ENCODE data around the gene NINJ2. TPM values are rescaled to one million over a fixed set of nuclear protein-coding genes. Genes with fewer than 3 reads are reported as not detected.

NINJ2 gene
- total RNA-seq, 1 donor from 2014 or later = 0.69 TPM

DNA sequence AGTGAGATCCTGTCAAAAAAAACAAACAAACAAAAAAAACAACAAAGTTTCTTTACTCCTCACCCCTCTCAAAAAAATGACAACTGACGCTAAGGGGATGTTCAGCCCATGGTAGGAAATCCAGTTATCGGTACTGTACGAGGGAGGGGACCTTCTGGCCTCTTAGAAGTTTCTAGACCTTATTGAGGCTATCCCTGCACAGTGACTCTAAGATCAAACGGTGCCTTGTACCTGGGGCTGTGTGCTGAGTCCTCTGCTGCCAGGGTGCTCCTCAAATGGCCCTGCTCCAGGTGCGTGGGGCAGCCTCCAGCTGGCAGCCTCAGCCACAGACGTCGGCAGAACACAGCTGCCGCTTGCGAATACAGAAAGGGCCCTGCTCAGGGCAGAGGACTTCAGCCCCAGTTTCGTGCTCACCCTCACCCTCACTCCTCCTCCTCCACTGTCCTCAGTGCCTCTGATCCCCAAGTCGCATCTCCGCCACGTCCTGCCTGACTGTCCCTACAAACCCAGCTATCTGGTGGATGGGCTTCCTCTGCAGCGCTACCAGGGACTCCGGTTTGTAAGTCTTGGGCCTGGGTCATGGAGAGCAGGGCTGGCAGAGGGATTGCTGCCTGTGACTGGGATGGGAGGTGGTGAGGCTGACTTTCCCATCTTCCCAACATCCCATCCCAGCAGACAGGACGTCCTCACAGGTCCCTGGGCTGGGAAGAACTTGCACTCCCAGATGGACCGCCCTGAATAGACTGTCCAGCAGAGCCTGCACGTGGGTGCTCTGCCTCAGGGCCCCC, 112.6 kb downstream of the NINJ2 start:
- Mint-ChIP-seq H3K9me3 (peaks cover 3% of the 10 kb centered on the region), H3K4me1 (no peaks in the 10 kb centered on the region), H3K4me3 (no peak overlapping the region), H3K27me3 (ENCODE audit: low read depth) (peaks cover 9% of the 10 kb centered on the region), H3K36me3 (no peaks in the 10 kb centered on the region), H3K27ac (no peak overlapping the region)
- DNase-seq (ENCODE audit: low spot score in 2 of 2, unreplicated experiment in 2 of 2) = no peak
- TF ChIP-seq, protein P1, sequence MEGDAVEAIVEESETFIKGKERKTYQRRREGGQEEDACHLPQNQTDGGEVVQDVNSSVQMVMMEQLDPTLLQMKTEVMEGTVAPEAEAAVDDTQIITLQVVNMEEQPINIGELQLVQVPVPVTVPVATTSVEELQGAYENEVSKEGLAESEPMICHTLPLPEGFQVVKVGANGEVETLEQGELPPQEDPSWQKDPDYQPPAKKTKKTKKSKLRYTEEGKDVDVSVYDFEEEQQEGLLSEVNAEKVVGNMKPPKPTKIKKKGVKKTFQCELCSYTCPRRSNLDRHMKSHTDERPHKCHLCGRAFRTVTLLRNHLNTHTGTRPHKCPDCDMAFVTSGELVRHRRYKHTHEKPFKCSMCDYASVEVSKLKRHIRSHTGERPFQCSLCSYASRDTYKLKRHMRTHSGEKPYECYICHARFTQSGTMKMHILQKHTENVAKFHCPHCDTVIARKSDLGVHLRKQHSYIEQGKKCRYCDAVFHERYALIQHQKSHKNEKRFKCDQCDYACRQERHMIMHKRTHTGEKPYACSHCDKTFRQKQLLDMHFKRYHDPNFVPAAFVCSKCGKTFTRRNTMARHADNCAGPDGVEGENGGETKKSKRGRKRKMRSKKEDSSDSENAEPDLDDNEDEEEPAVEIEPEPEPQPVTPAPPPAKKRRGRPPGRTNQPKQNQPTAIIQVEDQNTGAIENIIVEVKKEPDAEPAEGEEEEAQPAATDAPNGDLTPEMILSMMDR (IDR thresholded peaks at IDR 0.05; ENCODE audit: unreplicated experiment) = no peak

DNA sequence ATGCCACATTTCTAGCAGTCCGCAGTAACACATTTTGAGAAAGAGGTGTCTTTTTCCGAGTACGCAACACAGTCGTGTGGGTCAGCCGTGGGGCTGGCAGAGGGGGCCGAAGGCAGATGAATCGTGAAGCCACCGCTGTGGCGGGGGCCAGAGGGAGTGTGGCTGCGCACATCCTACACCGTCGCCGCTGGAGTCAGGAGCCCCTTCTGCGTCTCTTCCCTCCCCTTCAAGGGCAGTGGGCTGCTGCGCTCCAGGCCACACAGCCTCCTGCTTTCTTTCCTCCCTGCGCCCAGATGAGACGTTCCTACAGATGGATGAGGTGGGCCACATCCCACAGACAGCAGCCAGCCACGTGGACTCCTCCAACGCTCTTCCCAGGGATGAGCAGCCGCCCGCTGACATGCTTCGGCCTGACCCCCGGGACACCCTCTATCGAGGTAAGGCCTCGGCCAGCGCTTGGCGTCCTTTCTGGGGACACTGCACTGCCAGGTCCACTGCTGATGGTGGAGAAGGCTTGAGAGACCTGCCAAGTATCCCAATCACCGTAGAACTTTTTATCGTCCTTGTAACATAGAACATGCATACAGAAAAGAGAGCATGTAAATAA, 113.7 kb downstream of the NINJ2 start:
- TF ChIP-seq, protein P1 (IDR thresholded peaks at IDR 0.05; ENCODE audit: unreplicated experiment) = no peak
- Mint-ChIP-seq H3K27me3 (ENCODE audit: low read depth) (peaks cover 18% of the 10 kb centered on the region), H3K36me3 (no peaks in the 10 kb centered on the region), H3K27ac (no peak overlapping the region), H3K4me3 (no peak overlapping the region), H3K9me3 (no peaks in the 10 kb centered on the region), H3K4me1 (no peaks in the 10 kb centered on the region)
- no peak for DNase-seq (ENCODE audit: low spot score in 2 of 2, unreplicated experiment in 2 of 2)

DNA sequence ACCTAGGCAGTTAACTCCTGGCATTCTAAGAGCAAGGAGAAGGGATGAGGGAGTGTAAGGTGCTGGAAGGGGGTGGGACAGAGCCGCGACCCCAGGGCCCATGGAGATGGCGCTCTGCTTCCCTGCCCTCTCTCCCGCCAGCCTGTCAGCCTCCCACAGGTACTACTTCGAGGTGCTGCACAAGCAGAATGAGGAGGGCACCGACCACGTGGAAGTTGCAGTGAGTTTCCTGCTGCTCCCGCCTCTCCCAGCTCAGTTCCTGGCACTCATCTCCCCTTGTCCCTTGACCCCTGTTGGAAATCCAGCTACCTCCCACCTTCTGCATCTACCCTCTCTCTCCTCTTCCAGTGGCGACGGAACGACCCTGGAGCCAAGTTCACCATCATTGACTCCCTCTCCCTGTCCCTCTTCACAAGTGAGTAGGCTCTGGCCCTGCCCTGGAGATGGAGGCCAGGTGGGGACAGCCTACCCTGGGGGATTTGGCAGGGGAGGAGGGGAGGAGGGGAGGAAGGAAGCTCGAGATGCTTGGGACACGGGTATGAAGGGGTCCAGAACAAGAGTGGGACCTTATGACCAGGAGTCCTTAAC, 115.3 kb downstream of the NINJ2 start:
- H3K9me3 Mint-ChIP-seq = no peaks in the 10 kb centered on the region
- TF ChIP-seq, protein P1 (IDR thresholded peaks at IDR 0.05; ENCODE audit: unreplicated experiment) = no peak
- peaks cover under 1% of the 10 kb centered on the region for H3K4me1 Mint-ChIP-seq
- peaks cover 27% of the 10 kb centered on the region for H3K27me3 Mint-ChIP-seq (ENCODE audit: low read depth)
- DNase-seq (ENCODE audit: low spot score in 2 of 2, unreplicated experiment in 2 of 2) = no peak
- no peaks in the 10 kb centered on the region for H3K36me3 Mint-ChIP-seq
- H3K4me3 Mint-ChIP-seq = no peak overlapping the region
- no peak overlapping the region for H3K27ac Mint-ChIP-seq

DNA sequence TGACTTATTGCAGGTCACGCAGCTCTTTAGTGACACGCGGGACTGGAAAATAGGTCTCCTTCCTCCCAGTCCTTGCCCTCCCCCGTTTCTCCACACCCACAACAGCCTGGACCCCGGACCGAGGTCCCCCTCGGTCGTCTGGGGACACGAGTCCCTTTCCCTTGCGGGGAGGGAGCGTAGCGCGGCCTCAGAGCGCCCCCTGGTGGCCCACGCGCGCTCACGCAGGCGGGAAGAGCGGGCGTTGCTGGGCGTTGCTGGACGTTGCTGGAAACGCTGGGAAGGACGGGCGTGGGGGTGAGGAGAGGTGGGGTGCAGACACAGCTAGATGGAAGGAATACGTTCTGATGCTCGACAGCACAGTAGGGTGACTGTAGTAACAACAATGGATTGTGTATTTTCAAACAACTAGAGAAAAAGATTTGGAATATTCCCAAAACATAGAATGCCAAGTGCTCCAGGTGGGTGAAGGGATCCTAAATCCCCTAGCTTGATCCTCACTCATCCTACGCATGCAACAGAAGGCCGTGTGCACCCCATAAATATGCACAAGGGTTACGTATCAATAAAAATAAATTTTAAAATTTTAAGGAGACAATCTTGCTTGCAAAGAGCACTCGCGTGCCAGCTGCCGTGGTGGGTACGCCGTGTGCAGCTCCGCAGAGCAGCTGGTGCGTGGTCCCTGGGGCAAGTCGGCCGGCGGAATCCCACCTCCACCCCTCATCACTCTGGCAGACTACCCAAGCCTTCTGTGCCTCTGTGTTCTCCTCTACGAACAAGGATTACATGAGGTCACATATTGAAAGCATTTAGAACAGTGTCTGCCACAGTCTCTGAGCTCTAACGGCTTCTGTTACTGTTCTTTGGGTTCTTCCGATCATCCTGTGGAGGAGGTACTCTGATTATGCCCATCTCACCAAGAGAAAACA, 116.1 kb downstream of the NINJ2 start:
- Mint-ChIP-seq H3K36me3 (no peaks in the 10 kb centered on the region), H3K4me1 (peaks cover 7% of the 10 kb centered on the region), H3K9me3 (no peaks in the 10 kb centered on the region), H3K4me3 (no peak overlapping the region), H3K27ac (no peak overlapping the region), H3K27me3 (ENCODE audit: low read depth) (peaks cover 30% of the 10 kb centered on the region)
- DNase-seq (ENCODE audit: low spot score in 2 of 2, unreplicated experiment in 2 of 2) = peak; percentile 64 to 84
- TF ChIP-seq, protein P1 (IDR thresholded peaks at IDR 0.05; ENCODE audit: unreplicated experiment) = peak; percentile 98

DNA sequence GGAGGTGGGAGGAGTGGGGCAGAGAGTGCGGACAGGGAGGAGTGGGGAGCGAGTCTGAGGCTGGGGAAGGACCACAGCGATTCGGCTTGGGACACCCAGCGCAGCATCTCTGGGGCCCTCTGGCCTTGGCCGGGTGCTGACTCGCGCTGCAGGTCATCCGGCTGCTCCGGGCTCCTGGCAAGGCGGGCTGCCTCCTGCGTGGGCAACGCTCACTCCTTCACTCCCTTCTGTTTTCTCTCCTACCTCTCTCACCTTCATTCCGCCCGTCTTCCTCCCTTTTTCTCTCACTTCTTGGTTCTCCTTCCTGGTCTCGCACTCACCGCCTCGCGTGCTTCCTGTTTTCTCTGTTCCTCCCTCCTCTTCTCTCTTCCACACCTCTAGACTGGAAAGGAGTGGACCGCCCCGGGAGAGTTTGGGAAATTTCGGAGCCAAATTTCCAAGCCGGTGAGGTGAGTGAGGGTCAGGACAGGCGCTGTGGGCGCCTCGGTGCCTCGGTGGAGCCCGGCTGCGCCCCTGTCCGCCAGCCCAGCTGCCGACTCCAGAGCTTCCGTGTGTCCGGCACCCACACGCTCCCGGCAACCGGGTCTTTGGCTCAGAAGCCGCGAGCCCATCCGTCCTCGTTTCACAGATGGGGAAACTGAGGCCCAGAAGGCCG, 116.9 kb downstream of the NINJ2 start:
- no peak for DNase-seq (ENCODE audit: low spot score in 2 of 2, unreplicated experiment in 2 of 2)
- Mint-ChIP-seq H3K27ac (no peak overlapping the region), H3K36me3 (no peaks in the 10 kb centered on the region), H3K27me3 (ENCODE audit: low read depth) (peaks cover 30% of the 10 kb centered on the region), H3K4me3 (no peak overlapping the region), H3K4me1 (peaks cover 11% of the 10 kb centered on the region), H3K9me3 (no peaks in the 10 kb centered on the region)
- TF ChIP-seq, protein P1 (IDR thresholded peaks at IDR 0.05; ENCODE audit: unreplicated experiment) = no peak

Data from mesothelial cell of epicardium (in vitro differentiated cells).